IPS-18c (cell line): ENCODE results near the gene ANAPC15.
A peak's percentile ranks its signal among the peaks of the same experiment; 100 is the strongest.

Experiments used
- H3K4me3 ChIP-seq: 2 replicates; pipeline ENCODE4 v1.7.0; 2013; ENCODE audit warnings: low read depth, mild to moderate bottlenecking, low read length, moderate library complexity; ENCODE audit not compliant: insufficient read depth
- H3K9me3 ChIP-seq: one replicate; pipeline ENCODE4 v1.6.1; 2013; ENCODE audit warnings: mild to moderate bottlenecking, low read length, moderate library complexity; ENCODE audit not compliant: control insufficient read depth, insufficient read depth

The ANAPC15 gene

DNA sequence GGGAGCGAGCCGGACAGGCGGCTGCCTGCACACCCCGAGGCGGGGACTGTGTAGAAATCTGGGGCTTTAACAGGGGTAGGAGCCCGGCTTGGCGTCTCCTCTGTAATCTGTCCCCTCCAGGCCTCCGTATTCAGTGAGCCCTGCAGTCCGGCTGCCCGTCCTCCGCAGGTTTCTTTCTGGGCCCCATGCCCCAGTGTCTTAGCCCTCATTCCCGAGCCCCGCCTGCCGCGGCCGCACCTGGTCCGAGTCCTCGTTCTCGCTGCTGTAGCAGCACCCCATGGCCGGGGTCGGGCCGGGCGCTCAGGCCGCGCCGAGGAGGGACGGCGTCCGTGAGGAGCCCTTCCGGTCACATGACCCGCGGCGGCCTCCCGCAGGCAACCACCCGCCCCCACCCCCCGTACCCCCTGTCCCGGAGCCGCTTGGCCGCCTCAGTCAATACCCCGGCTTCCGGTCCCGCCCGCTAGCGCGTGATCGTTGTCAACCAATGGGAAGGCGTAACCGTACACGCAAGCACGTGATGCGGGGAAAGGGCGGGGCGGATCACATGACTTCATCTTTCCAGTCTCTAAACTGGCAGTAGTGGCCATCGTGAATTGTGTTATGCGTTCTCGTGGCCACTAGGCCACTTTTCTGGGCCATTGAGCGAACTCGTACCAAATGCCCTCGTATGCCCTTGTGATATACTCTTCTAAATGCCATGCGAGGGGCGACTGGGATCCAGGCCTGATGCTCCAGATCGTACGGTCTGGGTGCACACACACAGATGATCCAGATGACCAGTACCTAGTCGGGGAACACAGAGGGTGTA lies 9.3 kb downstream of the ANAPC15 start, which contains the start of gene LAMTOR1:
TSS of gene LAMTOR1 (minus strand) at position 352 of the 808 bp plus-strand sequence. CDS start at position 279, 73 bp downstream.
- Histone ChIP-seq H3K9me3 (no peaks in the 10 kb centered on the region), H3K4me3 (peak within 1 kb of the TSS; percentile 94)

DNA sequence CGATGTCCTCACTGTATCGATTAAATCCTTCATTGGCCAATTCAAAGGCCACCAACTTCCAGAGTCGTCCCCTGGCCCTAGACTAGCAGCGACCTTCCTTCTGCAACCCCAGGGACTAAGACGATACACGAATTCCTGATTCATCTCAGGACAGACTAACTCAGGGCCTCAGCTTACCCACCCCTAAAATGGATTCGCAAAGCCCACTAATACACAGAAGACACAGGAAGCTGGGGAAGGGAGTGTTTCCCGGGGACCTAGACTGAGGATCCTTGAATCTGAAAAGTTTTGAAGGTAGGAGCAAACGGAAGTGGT lies 9.9 kb downstream of the ANAPC15 start:
- Histone ChIP-seq H3K4me3 (peak overlapping the region; percentile 94), H3K9me3 (no peaks in the 10 kb centered on the region)

DNA sequence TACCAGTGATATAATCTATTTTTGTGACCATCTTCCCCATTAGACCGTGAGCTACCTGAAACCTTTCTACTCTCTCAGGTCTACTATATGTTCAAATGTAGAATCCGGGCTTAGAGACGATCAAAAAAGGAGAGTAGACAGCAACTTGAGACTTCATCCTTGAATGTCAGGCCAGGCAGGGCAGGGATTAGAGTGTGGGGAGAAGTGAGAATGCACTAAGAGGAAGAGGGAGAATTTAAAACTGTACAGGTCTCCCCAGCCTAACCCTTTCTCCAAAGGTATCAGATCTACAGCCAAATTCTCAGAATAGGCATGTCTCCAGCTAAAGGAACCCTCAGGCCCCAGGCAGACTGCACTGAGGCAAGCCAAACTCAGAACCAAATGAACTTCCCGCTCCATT lies 10.3 kb downstream of the ANAPC15 start:
- Histone ChIP-seq H3K9me3 (no peaks in the 10 kb centered on the region), H3K4me3 (peak overlapping the region; percentile 94)

DNA sequence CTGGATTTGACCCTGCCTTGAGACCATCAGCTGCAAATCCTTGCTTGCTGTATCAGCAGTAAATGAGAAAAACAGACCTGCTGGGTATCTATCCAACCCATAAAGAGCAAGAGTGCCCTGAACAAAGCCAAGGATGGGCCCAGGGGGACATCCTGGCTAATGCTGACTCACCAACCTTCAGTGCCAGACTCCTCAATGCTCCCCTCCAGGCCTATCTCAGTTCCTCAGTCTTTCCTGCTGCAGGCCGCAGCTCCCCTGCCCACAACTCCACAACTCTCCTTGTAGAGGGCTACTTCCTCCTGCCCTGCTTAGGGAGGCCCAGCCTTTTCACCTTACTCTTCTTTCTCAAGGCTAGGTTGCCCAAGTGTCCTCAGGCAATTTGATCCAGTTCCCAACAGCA lies 12.0 kb downstream of the ANAPC15 start:
- H3K4me3 ChIP-seq, result no peak overlapping the region
- no peaks in the 10 kb centered on the region for H3K9me3 ChIP-seq

DNA sequence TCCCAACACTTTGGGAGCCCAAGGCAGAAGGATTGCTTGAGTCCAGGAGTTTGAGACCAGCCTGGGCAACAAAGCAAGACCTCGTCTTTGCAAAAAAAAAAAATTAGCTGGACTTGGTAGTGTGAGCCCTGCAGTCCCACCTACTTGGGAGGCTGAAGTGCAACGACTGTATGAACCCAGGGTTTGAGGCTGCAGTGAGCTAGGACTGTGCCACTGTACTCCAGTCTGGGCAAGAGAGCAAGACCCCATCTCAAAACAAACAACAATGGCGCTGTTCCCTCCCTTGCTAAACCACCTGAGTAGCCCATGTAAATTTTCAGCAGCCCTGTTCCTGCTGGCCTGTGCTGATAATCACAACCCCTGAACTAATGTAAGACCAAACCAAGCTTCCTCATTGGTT lies 12.5 kb downstream of the ANAPC15 start:
- Histone ChIP-seq H3K9me3 (no peaks in the 10 kb centered on the region), H3K4me3 (no peak overlapping the region)

DNA sequence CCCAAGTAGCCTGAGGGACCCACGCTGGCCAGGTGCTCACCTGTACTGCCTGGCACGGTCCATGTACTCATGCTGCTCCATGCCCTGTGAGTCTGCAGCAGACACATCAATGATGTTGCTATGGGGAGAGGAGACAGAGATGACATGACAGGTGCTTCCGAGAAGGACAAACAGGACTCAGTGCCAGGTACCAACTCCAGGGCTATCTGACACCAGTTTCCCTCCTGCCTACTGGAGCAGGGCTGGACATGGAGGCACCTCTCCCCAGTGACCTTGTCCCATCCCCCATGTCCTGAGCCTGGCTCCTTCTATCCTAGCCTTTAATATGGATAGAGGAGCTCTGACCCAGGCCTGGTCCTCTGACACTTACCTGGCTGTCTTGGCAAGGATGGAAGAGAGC lies 13.8 kb downstream of the ANAPC15 start:
- H3K9me3 ChIP-seq, result no peaks in the 10 kb centered on the region
- H3K4me3 ChIP-seq, result no peak overlapping the region

DNA sequence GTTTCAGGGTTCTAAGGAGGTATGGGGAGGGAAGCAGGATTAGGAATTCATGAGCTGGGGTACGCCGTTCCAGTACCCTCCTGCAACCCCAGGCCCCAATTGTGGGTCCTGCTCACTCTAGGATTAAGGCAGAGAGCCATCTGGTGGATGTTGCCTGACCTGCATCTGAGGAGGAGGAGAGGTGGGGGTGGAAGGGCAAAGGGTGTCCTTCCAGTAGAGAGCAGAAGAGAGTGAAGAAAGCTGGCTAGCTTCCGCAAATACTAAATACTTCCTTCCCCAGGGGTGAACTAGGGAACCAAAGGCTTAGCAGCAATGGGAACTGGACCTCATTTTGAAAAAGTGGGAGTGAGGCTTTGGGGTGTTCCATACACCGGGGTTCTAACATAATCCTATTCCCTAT lies 21.2 kb downstream of the ANAPC15 start:
- no peaks in the 10 kb centered on the region for H3K9me3 ChIP-seq
- no peak overlapping the region for H3K4me3 ChIP-seq

DNA sequence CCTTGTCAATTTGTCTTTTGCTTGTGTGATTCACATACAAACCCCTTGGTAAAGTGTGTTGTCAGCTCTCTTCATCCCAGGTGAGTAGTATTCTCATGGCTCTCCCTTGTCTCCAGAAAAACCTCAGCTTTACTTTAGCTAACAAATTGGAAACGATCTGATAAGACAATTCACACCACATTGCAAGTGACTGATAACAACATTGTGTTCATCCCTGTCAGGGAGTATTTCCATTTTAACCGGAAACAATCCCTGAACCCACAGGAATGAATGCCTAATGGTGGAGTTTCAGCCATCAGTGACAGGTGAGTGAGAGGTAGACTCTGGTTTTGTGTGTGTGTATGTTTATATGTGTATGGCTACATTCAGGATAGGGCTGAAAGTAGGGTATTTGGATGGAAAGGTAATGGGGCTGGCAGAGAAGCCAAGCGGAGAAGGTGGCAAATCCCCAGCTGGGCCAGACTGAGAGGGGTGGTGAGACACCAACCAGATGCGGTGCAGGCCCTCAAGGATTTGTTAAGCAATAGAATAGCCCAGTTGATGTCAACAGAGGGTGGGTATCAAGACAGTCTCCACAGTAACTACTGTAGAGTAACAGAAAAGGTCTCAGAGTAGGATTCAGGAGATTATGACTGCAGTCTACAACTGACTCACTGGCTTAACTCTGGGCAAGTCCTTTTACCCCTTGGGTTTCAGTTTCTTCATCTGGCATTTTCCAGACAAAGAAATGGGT lies 24.3 kb downstream of the ANAPC15 start:
- Histone ChIP-seq H3K4me3 (no peak overlapping the region), H3K9me3 (no peaks in the 10 kb centered on the region)

DNA sequence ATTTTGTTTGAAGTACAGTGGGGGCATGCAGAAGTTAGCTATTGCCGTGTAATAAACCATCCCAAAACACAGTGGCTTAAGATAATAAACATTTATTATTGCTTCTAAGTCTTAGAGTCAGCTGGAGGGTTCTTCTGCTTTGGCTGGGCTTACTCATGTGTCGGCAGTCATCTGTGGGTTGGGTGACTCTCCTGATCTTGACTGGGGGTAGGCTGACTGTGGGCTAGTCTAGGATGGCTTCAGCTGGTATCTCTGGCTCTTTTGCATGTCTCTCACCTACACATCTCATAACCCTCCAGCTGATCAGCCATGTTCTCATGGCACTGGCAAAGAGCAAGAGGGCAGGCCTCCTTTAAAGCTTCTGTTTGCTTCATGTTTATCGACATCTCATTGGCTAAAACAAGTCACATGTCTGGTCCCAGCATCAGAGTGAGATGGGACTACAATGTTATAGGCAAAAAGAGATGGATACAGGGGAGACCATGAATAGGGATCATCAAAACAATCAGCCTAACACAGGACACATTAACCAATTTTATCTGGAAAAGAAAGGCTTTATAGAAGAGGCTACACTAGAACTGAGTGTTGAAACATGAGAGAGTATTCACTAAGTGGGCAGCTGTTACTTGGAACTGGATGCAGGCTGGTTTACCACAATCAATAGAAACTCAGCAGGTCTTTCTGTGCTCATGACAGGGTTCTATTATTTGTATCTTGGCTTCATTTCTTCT lies 26.7 kb downstream of the ANAPC15 start:
- Histone ChIP-seq H3K4me3 (no peak overlapping the region), H3K9me3 (no peaks in the 10 kb centered on the region)

DNA sequence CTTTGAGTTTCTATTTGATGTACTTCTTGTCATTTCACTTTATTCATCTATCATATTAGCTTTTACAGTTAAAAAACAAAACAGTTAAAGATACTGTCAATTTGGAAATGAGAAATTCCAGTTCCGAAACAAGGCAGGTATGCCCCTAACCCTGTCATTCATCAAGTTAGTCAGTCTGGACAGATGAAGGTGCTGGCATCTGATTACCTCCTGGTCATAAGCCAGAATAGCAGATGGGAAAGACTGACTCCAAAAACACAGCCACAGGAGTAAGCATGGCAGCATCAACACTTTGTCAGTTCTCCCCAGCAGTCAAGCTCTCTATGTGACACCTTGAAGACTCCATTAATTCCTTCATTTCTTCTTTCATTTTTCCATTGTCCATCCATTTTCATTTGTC lies 27.5 kb downstream of the ANAPC15 start:
- no peak overlapping the region for H3K4me3 ChIP-seq
- no peaks in the 10 kb centered on the region for H3K9me3 ChIP-seq

DNA sequence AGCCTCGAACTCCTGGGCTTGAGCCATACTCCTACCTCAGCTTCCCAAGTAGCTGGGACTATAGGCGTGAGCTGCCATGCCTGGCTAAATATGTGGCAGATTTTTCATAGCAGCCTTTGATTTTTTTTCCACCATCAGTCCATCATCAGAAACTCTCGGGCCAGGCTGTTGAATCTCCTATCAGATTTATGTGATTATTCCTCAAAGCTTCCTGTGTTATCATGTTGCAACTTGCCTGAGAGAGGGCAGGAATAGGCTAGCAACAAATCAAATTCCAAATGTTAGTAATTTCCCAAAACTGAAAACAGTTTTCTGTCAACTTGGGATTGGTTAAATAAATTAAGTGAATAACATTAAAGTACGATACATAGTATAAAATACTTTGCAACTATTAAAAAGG lies 28.4 kb downstream of the ANAPC15 start:
- H3K9me3 ChIP-seq, result no peaks in the 10 kb centered on the region

DNA sequence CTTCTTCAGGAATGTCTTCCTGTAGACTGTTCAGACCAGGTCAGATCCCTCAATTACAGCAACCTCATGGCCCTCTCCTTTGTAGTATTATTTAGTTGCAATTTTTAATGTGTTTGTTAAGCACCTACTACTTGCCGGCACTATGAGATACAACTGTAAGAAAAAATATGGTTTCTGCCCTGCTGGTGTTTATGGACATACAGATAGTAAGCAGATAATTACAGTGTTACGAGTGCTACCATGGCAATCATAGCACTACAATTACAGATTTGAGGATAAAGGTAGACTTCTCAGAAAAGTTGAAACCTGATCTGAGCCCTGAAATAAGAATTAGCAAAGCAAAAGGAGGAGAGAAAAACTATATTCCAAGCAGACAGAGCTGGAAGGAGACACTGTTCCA lies 29.1 kb downstream of the ANAPC15 start:
- no peak overlapping the region for H3K4me3 ChIP-seq
- H3K9me3 ChIP-seq, result no peaks in the 10 kb centered on the region

More for the DNA sequence above, 28.4 kb downstream of the ANAPC15 start:
- no peak overlapping the region for H3K4me3 ChIP-seq

DNA sequence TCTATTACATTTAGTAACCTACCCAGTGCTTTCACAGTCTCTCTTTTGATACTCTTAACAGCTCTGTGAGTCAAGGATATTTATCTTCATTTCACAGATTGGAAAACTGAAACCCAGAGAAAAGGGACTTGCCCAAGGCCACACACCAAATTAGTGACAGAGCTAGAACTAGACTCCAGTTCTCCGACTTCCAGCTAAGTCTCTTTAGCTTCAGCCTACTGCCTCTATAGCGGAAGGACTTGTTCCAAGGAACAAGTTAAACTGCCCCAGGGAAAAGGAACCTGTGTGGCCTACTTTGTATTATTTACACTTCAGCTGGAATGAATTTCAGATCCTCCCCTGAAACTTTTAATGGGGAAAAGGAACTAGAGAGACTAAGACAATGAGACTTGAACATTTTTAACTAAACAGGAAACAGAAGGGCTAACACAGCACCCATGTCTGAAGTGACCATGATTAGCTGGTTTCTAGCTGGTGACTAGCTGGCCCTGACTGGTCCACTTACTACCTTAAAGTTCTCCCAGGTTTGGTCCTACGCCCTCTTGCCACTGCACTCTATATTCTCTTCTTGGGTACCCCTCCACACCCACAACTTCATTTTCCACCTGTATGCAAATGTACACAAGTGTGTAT lies 30.6 kb downstream of the ANAPC15 start:
- Histone ChIP-seq H3K4me3 (no peak overlapping the region), H3K9me3 (no peaks in the 10 kb centered on the region)

DNA sequence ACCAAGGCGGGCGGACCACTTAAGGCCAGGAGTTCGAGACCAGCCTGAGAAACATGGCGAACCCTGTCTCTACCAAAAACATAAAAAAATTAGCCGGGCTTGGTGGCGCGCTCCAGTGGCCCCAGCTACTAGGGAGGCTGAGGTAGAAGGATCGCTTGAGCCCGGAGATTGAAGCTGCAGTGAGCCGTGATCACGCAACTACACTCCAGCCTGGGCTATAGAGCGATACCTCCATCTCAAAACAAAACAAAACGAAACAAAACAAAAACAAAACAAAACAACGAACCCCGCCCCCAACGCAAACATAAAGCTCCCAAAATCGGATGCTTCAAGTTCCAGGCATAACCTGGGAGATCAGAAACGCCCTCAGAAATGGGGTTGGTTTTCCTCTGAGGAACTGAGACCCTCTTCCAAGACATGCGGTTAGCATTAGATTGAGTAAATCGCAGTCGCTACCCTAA lies 31.3 kb downstream of the ANAPC15 start:
- H3K9me3 ChIP-seq, result no peaks in the 10 kb centered on the region
- peak overlapping the region; percentile 38 for H3K4me3 ChIP-seq

DNA sequence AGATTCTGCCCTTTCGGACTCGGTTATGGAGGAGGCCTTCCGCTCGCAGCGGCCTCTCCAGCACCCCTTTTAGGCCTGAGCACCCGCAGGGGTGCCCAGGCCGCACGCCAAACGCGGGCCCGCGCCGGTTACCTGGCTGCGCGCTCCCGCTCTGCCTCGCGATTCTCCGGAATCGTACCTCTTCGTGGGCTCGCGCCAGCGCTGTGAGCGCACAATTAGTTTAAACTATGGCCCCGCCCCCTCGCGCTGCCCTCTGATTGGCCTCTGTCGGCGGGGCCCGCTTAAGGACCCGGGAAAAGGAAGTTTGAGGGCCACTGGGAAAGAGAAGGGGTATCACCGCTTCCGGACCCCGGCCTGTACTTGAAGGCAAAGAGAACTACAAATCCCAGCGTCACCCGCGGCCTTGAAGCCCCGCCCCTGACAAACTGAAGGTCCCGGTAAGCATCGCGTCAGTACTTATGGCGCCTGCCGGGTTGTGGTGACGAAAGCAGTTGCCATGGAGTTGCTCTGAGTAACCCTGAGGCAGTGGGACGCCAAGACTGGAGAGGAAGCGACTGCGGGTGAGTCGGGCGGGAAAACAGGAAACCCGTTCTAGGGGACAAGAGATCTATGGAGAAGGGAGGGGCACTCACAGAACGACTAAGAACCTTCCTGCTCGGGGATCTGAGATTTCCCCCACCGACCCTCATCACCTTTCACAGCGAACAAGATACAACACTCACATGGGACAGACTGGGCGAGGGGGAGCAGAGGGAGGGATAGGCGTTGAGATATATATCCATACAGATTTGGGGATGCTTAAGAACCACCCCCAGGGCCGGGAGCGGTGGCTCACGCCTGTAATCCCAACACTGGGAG lies 31.9 kb downstream of the ANAPC15 start, which contains the start of the genes LRRC51 and NUMA1:
TSS of gene LRRC51 (plus strand) at position 525 of the 858 bp plus-strand sequence. CDS start 8,234 bp downstream, outside the sequence.
TSS of gene NUMA1 (minus strand) at position 217 of the 858 bp plus-strand sequence. CDS start 44,599 bp downstream, outside the sequence.
- Histone ChIP-seq H3K9me3 (no peaks in the 10 kb centered on the region), H3K4me3 (peak within 1 kb of the TSS; percentile 83)

DNA sequence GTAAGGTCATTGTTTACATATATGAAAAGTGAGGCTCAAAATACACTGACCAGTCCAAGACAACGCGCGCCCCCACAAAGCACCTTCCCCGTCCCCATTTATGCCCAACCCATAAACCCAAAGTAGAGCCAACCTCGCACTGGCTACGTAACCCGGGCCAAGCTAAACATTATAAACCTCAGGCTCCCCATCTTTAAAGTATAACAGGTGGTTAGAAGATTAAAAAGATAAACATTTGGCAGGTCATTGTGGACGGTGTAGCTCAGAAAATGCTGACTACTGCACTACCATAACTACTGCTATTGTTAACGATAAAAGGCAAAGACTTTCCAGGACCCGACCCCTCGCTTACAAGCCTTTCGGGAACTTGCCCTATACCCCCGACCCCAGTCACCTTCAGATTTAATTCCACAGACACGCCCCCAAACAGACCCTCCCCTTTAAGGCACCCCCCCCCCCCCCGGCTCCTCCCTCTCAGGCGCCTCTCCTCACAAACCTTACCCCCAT lies 32.6 kb downstream of the ANAPC15 start:
- peak overlapping the region; percentile 83 for H3K4me3 ChIP-seq
- H3K9me3 ChIP-seq, result no peaks in the 10 kb centered on the region
